ENCODE data around the gene ZNF594.
"Not testable (repeated sequence)": the region's sequence is repeated elsewhere in the genome, so short reads cannot be mapped to it uniquely, and the experiment has no call there.

The ZNF594 gene

GRCh38 chr17:5131146-5131715 is 60.4 kb downstream of the ZNF594 start:
- no peaks in the 10 kb centered on the region for H3K9me2 ChIP-seq (replicated peaks; ENCODE audit: low read depth, low read length)
- no peaks in the 10 kb centered on the region for H3K9me3 ChIP-seq (ENCODE audit: insufficient read depth, low read depth, low read length)
- no peaks in the 10 kb centered on the region for H3K79me2 ChIP-seq (ENCODE audit: insufficient read depth, low read length)
- H2AFZ ChIP-seq (ENCODE audit: low read length), result no peak overlapping the region
- no peak overlapping the region for H3K4me2 ChIP-seq (ENCODE audit: low read depth, low read length, poor library complexity, severe bottlenecking)
- no peaks in the 10 kb centered on the region for H3K36me3 ChIP-seq (ENCODE audit: insufficient read depth, low read length)
- H4K20me1 ChIP-seq (ENCODE audit: insufficient read depth, low read length, poor library complexity, severe bottlenecking), result no peaks in the 10 kb centered on the region
- no peak overlapping the region for H3K9ac ChIP-seq (ENCODE audit: low read depth, low read length, poor library complexity, severe bottlenecking)
- no peak for TF ChIP-seq CTCF (conservative IDR thresholded peaks at IDR 0.05; ENCODE audit: low read length)
- TF ChIP-seq EZH2phosphoT487 (IDR thresholded peaks at IDR 0.05; ENCODE audit: borderline replicate concordance), result no peak
- no peak overlapping the region for H3K4me3 ChIP-seq (ENCODE audit: low read length, poor library complexity, severe bottlenecking)
- no peaks in the 10 kb centered on the region for H3K27me3 ChIP-seq (ENCODE audit: insufficient read depth, low read length, poor library complexity, severe bottlenecking)
- no peaks in the 10 kb centered on the region for H3F3A ChIP-seq (ENCODE audit: low read depth)
- H3K4me1 ChIP-seq (ENCODE audit: insufficient read depth, low read length, poor library complexity, severe bottlenecking), result no peaks in the 10 kb centered on the region

- not testable (repeated sequence) for H2AFZ ChIP-seq (ENCODE audit: low read length); H3K36me3 ChIP-seq (ENCODE audit: insufficient read depth, low read length); H3K9me2 ChIP-seq (replicated peaks; ENCODE audit: low read depth, low read length); H3K79me2 ChIP-seq (ENCODE audit: insufficient read depth, low read length); H3K27me3 ChIP-seq (ENCODE audit: insufficient read depth, low read length, poor library complexity, severe bottlenecking); H3K9me3 ChIP-seq (ENCODE audit: insufficient read depth, low read depth, low read length); H3K4me3 ChIP-seq (ENCODE audit: low read length, poor library complexity, severe bottlenecking); H3K4me1 ChIP-seq (ENCODE audit: insufficient read depth, low read length, poor library complexity, severe bottlenecking); H4K20me1 ChIP-seq (ENCODE audit: insufficient read depth, low read length, poor library complexity, severe bottlenecking); H3F3A ChIP-seq (ENCODE audit: low read depth); H3K4me2 ChIP-seq (ENCODE audit: low read depth, low read length, poor library complexity, severe bottlenecking); H3K9ac ChIP-seq (ENCODE audit: low read depth, low read length, poor library complexity, severe bottlenecking)
These were observed 61.0 kb downstream of the ZNF594 start for GRCh38 chr17:5130687-5131086.

- not testable (repeated sequence) for H3K9ac ChIP-seq (ENCODE audit: low read depth, low read length, poor library complexity, severe bottlenecking); H3F3A ChIP-seq (ENCODE audit: low read depth); H3K9me2 ChIP-seq (replicated peaks; ENCODE audit: low read depth, low read length); H4K20me1 ChIP-seq (ENCODE audit: insufficient read depth, low read length, poor library complexity, severe bottlenecking); H3K36me3 ChIP-seq (ENCODE audit: insufficient read depth, low read length); H2AFZ ChIP-seq (ENCODE audit: low read length); H3K9me3 ChIP-seq (ENCODE audit: insufficient read depth, low read depth, low read length); H3K4me2 ChIP-seq (ENCODE audit: low read depth, low read length, poor library complexity, severe bottlenecking); H3K4me3 ChIP-seq (ENCODE audit: low read length, poor library complexity, severe bottlenecking); H3K27me3 ChIP-seq (ENCODE audit: insufficient read depth, low read length, poor library complexity, severe bottlenecking); H3K4me1 ChIP-seq (ENCODE audit: insufficient read depth, low read length, poor library complexity, severe bottlenecking); H3K79me2 ChIP-seq (ENCODE audit: insufficient read depth, low read length)
These were observed 61.4 kb downstream of the ZNF594 start for GRCh38 chr17:5130261-5130660.

GRCh38 chr17:5129770-5130169 is 61.9 kb downstream of the ZNF594 start:
- H3K27me3 ChIP-seq (ENCODE audit: insufficient read depth, low read length, poor library complexity, severe bottlenecking); H3K9me2 ChIP-seq (replicated peaks; ENCODE audit: low read depth, low read length); H3K36me3 ChIP-seq (ENCODE audit: insufficient read depth, low read length); H3K4me1 ChIP-seq (ENCODE audit: insufficient read depth, low read length, poor library complexity, severe bottlenecking); H2AFZ ChIP-seq (ENCODE audit: low read length); H4K20me1 ChIP-seq (ENCODE audit: insufficient read depth, low read length, poor library complexity, severe bottlenecking); H3K4me2 ChIP-seq (ENCODE audit: low read depth, low read length, poor library complexity, severe bottlenecking); H3K4me3 ChIP-seq (ENCODE audit: low read length, poor library complexity, severe bottlenecking); H3F3A ChIP-seq (ENCODE audit: low read depth); H3K79me2 ChIP-seq (ENCODE audit: insufficient read depth, low read length); H3K9me3 ChIP-seq (ENCODE audit: insufficient read depth, low read depth, low read length); H3K9ac ChIP-seq (ENCODE audit: low read depth, low read length, poor library complexity, severe bottlenecking): not testable (repeated sequence)

Data from Loucy (cell line).